Effector CD8-positive, alpha-beta T cell (primary cell): ENCODE measurements around the gene ARGLU1.

ENCODE experiments used
- DNase-seq: peaks from one replicate; lab custom pipeline; 2025; lab: John Stamatoyannopoulos, UW

The ARGLU1 gene

DNA sequence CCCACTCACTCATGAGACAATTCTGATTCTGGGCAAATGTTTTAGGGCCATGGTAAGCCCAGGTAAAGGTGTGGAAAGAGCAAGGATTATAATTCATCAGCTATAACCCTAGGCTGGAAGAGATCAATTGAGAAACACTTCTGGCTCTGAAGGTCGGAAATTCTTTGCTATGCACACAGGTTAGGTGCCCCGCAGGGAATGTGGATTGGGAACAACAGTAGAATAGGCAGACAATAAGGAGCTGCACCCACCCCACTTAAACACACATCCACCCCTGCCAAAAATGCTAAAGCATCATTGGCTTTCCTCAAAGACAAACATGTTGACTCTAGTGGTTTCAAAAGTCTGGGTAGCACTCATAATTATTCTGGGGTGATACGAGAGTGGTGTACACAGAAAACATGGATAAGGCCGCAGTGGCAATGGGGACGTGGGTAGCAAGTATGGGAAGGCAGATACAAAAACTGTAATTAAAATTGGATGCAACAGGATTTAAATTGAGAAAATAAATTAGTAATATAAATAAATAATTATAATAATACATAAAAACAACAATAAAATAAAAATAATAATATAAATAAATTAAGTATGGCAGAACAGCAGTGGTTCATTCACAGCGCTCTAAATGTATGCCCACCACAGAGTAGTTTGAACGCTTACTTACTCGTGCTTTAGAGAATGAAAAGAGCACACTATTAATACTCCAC lies 41.0 kb downstream of the ARGLU1 start:
- no peak for DNase-seq

DNA sequence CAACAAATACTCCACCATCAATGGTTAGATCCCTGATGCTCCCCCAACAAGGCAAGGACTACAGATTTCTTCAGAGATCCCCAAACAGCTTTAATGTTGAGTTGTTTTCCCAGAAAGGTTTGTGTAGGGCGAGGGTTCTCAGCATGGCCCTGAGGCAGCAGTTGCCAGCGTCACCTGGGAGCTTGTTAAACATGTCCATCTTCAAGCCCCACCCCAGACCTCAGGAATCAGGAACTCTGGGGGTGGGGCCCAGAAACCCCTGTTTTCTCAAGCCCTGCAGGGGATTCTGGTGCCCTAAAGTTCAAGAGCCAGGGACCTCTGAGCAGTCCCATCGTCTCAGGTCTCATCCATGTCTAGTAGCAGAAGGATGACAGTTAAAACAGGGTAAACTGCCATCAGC lies 42.1 kb downstream of the ARGLU1 start:
- DNase-seq, result no peak

DNA sequence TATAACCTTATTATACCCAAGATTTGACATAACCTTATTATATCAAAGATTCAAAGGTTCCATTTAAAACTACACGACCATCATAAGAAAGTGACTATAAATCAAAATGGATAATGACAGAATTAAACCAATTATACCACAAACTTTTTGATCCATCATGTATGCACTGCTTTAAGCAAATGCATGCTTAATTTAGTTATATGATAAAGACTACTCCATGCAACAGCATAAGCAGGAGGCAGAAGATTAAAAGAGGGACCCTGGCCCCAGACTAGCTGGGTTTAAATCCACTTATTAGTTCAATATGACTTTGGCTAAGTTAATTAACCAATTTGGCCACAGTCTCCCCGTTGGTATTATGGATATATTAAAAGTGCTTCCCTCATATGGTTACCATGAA lies 43.8 kb downstream of the ARGLU1 start:
- DNase-seq, result no peak

DNA sequence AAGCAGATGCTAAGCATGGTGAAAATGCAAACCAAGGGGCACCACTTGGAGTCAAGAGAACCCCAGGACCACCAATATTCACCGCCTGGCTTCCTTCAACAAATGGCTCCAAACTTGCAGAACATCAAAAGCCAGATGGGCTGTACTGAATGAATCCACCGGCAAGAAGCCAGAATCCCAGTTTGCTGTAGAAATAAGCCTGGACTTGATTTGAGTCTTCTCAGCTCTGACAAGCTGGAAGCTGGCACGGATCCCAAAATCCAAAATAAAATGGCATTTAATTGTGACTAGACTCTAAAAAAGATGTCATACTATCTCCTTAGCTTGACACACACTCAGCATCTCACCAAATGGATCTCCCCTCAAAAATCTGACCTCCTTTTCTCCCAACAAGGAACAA lies 44.4 kb downstream of the ARGLU1 start:
- no peak for DNase-seq

DNA sequence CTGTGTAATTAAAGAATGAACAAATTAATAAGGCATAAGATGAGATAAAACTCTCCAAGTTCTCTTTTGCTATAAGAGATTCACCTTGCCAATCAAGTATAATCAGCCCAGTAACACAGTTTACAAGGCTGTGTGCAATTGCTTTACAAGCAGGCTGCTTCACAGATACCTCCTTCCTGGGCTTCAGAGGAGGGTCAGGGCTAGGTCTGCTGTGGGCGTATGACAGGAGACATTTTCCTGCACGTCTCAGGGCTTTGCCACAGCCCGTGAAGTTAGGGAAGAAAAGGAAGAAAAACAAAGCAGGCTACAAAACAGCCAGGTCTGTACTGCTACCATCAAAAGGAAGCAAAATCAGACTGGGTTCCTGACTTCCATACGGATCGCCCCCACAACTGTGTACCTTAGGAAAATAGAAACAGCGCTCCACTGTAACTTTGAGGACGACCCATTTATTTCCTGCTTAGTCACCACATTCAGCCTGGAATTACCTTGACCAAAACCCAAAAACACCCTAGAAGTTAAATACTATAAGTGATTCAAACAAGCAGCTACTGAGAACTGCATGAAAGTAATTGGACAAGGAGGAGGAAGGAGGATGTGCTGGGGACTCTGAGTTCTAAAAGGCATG lies 44.9 kb downstream of the ARGLU1 start:
- no peak for DNase-seq

DNA sequence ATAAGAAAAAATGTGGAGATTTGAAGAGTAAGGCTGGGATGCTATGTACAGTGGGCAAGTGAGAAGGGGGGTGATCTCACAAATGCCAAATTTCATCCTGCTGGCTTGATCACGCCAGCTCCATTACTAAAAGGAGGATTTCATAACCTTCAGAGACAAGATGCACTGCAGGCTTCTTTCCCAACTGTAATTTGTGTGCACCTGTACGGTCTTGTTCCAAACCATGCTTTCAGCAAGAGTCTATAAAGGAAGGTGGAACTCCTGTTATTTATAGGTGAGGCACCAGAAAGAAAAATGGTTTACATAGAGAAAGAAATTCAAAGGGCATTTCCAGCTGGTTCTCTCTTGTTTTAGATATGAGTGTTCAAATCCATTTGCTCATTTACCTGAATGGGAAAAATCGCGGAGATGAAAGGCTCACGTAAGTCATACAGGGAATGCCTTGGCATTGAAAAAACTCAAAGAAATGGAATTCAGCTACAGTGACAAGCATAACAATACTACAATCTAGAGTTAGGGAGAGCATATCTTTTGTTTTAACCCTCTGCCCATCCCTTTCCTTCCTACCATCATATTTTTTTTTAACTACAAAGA lies 45.7 kb downstream of the ARGLU1 start:
- no peak for DNase-seq

DNA sequence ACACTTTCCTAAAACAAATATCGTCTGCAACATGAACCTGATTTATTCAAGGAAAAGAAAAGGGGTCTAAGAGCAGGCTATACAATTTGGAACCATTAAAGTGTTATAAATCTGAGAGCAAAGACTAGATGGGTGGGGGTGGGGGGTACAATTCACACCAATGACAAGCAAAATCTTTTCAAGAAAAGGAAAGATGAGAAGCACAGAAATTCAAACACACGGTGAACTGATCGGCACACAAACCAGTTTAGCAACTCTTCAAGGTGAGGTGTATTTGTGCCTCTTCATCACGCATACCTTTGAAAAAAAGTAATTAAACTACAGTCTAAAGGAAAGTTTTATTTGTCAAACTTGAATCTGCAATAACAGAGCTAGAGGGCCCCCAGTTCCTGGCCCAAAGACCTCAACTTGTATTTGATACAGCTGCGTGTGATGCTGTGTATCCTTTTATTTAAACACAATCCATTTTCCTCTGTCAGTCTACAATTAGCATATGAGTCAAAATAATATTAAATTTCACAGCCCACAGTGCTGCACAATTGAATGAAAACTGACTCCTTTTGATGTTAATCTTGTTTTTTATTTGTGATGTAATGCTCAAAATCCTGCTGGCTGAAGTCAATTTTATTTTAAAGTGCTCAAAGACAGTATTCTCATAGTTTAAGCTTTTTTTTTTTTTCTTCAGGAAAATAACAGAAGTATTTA lies 46.7 kb downstream of the ARGLU1 start:
- DNase-seq, result no peak

DNA sequence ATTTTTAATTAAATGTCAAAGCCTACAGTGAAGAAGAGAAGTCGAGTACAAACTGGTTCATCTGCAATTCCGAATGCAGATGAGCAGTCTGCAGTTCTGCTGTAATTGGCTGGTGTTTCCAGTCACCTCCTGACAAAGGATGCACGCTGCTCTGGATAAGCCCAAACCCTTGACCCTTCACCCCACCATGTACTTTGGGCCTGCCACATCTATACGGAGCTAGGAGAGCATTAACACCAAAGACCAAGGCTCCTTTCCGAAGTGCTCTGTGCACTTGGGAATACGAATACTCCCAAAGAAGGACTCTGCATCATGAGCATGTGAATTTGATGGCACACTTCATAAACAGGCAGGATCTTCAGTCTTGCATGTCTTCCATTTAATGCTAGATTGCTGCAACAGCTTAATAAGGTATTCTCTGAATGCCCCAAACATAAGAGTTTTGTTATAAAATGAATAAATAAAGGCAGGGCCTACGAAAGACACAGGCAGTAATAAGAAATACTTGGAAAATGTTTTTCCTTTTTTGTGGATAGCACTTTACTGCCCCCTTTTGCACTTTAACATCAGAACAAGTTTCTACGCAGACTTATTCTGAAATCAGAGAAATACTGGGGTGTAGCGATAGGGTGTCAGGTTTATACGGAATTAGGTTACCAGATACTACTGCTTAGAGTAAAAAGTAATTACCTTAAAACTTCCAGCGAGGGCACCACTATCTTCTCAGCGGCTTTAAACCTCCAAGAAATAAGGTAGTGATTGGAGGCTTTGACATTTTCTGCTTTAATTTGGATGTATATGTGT lies 47.5 kb downstream of the ARGLU1 start:
- no peak for DNase-seq

DNA sequence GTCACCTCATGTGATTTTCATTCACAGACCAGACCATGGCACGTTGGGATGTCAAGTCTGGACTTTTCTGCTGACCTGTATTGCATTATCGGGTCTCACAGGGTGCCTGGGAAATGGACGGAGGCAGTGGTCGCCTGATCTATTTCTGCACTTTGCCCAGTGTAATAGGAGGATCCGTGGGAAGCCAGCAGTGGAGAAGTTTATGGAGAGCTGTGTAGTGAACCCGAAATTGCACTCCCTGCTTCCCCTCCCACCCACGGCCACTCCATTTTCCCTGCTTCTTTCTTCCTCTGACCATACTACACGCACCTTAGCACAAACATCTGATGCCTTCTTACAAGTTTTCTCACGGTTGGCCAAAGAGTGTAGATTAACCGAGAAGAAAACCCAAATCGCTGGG lies 49.4 kb downstream of the ARGLU1 start:
- DNase-seq, result no peak

DNA sequence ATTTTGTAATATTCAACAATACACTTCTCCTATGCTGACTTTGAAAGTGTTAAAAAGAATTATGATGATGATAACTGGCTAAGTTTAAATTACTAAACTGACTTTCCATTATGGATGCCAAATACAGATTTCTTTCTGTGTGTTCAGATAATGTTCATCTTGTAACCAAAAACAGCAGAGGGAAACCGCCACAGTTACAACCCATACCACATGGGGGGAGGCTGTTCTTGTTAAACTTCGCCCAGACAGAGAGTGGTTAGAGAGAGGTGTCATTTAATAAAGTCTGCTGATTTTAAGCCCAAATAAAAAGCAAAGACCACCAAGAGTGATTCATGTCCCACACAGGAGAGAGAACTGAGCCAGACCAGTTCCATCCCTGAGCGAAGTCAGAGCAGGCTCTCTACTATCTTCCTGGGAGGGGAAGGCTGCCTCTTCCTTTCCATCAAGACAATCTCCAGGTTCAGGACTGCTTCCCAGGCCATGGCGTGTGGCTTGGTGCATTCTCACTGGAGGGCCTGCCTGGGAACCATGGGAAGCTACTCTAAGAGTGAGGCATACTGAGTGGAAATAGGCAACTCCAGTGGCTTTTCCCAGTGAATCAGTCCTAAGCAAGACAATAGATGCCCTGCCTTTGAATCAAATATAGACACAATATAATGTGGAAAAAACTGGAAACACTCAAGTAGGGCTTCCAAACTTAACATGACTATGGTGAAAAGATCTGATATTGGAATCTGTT lies 50.7 kb downstream of the ARGLU1 start:
- DNase-seq, result no peak

DNA sequence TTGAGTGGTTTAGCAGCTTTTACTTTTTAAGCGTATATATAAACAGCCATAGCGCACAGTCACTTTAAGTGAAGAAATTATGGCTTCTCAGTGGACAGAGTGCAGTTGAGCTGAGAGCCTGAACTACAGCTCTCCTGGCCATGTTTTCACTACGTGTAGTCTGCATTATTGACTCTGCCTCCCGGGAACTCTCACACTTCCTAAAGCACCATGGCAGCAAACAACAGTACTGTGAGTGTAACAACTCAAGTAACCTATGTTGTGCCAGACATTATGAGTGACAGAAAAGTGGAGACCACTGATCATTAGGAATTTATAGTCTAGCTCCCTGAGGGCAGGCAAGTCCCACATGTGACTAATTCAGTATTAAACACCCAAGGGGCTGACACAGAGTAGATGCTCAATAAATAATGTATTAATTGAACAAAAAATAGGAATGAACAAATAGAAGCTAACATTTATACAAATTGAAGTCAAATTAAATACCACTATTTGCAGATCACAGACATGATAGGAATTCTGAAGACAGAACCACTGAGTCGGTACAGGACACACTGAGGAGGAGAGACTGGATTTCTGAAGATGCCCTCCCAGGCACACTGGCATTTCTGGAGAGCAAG lies 52.2 kb downstream of the ARGLU1 start:
- no peak for DNase-seq

DNA sequence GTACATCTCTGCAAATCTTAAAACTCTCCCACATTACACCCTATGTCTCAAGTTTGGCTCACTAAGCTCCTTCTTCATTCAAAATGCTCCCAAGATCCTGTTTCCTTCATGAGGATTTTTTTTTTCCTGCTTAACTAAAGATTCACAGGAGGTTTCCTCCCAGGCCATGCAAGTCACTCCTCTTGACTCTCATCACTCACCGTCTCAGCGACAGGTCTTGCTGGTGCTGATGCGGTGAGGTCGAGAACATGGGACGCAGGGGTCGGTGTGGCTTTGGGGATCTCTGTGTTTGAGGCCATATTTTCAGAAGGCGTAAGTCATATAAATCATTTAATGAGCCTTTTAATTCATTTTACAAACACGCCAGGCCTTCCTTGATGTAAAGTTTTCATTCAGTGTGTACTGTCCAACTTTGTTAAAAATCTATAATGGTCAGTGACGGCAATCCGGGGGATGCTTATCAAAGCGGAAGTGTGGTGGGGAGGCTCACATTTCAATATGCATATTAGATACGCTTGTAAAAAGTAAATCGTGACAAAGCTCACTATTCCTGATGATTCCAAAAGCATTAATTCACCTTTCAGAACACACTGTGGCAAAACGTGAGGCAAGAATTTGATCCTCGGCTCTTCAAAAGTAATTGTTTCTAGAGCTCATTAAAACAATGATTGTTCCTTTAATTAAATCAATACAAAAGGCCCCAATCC lies 52.9 kb downstream of the ARGLU1 start:
- no peak for DNase-seq

DNA sequence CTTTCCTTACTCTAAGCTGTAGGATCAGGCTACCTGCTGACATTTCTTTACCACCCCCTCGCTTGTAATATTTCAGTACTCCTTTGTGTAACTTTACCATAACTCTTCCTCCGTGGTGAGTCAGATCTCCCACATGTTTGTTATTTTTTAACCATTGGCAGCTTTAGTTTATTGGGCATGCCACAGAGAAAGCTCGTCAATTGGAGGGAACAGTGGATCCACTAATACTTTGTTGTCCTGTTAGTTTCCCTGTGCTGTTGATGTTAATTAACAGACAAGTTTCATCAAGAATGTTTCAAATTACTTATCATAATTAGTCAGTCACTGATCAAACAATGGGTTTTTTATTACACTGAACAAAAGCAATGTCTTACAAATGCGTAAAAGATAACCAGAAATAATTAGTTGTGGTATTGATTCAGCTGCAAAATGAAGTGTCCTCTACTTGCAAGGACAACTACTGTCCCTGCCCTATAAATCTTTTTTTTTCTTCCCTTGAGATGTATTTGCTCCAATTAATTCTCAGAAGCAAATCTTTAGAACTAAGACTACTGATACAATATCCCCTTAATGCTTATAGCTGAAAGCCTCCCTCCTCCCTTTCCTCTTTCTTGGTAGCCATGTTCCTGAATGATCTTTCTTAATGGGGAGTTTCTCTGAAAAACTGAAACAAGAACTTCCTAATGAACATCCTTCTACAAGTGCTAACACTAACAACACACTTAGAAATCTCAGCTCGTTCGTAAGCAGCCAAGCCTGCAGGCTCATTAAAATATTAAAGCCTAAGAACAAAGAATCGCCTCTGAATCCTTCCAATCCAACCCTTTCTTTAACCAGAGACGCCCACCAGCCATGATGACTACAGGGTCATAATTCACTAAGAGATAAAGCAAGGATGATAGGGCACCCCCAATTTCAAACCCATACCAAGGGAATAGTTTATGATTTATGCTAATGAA lies 54.6 kb downstream of the ARGLU1 start:
- no peak for DNase-seq

DNA sequence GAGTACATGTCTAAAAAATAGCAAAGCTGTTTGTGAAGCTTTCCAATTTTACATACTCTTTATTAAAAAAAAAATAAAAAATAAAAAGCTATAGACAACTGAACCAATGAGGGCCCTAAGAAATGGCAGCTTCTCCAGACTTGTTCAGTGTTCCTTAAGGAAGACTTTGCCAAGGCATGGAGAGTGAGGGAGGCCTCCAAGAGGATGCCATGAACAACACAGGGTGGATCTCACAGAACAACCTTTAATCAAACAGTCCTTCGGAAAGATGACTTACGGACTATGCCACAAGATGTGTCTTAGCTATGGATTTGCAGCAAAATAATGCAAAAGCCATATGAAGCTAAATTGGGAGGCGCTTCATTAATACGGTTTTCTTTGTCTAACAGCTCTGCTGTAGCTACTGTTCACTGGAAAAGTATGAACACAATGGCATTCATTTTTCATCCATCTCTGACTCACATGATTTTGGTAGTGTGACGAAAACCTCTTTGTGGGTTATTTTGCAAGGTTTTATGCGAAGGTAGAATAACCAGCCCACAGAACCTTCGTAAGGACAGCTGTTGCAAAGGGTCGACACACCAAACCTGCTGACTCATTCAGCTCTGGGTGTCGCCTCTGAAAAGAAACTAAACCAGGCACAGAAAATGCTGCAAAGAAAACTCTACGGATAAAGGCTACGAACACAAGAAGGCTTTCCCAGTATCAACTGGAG lies 60.2 kb downstream of the ARGLU1 start:
- DNase-seq, result no peak

DNA sequence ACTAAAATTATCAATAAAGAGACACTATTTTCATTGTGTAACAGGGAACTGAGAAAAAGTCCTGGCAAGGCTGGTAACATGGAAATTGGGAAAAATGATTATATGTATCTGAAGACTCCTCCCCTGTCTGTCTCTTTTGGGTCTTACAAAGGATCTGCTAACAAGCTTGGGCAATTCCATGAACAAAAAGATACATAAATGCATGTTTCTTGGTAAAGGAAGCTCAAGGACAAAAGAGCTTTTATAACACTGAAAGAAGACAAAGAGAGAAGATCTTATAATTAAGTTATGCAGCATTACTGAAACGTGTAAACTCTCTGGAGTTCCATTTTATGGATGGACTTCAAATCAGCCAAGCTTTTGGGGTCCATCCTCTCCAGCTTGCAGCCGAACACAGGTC lies 61.7 kb downstream of the ARGLU1 start:
- no peak for DNase-seq

DNA sequence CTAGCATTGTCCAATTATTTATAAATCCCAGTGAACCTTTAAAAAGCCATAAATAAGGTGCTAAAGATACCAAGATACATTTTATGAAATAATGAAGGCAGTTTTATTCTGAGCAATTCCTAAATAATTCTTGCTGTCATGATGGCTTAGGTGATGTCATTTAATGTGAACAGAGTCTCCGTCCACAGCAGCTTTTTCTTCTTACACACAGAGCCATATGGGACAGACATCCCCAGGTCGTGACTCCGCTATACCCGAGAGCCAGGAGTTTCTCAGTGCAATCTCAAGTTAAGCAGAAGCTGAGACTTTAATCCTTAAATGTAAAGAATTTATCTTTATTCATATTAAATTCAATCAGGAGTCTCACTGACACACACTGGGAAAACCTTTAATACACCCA lies 62.2 kb downstream of the ARGLU1 start:
- no peak for DNase-seq

DNA sequence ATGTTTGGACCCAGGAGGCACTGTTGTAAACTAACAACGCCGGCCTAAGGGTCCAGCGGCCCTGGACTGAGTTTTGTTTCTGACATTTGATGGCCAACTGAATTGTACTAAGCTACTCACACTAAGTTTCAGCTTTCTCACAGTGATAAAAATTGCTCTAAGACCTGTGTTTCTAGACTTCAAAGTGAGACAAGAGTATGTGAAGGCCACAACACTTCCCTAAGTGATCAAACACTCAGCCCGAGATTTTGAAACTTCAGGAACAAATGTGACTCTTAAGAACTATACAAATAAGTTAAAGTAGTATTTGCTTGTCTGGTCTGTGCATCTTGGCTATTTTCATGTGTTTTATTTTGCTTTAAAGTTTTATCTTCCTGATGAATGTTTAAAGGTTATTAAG lies 62.6 kb downstream of the ARGLU1 start:
- no peak for DNase-seq

DNA sequence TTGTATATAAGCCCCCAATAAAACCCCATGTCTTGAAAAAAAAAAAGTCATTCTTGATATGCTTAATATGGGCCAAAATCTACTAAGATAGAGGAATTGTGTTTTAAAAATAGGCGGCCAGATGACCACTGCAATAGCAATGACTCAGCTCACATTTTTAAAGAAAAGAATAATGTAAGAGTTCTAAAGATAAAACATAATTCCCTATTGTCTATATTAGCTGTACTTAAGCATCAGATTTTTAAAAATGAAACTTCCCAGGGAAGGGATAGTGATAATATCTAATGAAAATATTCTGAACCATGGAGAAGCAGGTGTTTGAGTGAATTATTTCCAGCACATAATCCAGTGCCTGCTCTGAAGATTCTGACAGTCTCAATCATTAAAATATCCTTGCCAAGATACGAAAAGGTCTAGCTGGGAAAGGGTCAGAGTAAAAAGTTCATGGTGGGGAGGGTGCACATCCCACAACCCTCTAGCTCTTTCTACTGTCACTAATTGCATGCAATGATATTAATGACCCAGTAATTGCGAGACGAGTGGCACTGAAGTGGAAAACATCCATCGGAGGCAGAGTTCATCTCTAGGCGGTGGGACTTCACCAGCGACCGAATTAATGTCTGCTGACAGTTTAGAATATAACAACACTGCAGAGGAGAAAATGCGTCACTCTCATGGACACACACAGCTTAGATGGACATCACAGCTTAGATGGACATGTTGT lies 64.0 kb downstream of the ARGLU1 start:
- DNase-seq, result no peak
